Upper lobe of left lung (tissue), 6 donors: ENCODE measurements around the gene BORCS6. TPM values are rescaled to one million over a fixed set of nuclear protein-coding genes. Genes with fewer than 3 reads are reported as not detected.

ENCODE experiments used
- ATAC-seq, 2 donors: fragments of 200-7000 bp; cut with Tn5 transposase; one replicate each; pipeline ENCODE4 v1.9.1; 2022; ENCODE audit warnings: mild to moderate bottlenecking in 2 of 2, moderate library complexity in 2 of 2; ENCODE audit not compliant: low FRiP score in 2 of 2
- DNase-seq, 2 donors: peaks; one replicate each; pipeline ENCODE4 v3.0.0-alpha.2; 2019 to 2020
- H3K27ac ChIP-seq, 4 donors: fragments of 200-600 bp; sonication (generic); one replicate each; pipeline ENCODE4 v1.5.1; 2016 to 2019
- H3K27me3 ChIP-seq, 4 donors: fragments of 200-600 bp; sonication (generic); one replicate each; pipeline ENCODE4 v1.5.1; 2017 to 2019
- H3K36me3 ChIP-seq, 4 donors: fragments of 200-600 bp; sonication (generic); one replicate each; pipeline ENCODE4 v1.5.1; 2016 to 2019
- H3K4me1 ChIP-seq, 4 donors: fragments of 200-600 bp; sonication (generic); one replicate each; pipeline ENCODE4 v1.5.1; 2018 to 2019
- H3K4me3 ChIP-seq, 4 donors: fragments of 200-600 bp; sonication (generic); one replicate each; pipeline ENCODE4 v1.5.1; 2017 to 2019; ENCODE audit warnings: mild to moderate bottlenecking in 2 of 4, moderate library complexity in 1 of 4
- H3K9me3 ChIP-seq, 4 donors: fragments of 200-600 bp; sonication (generic); one replicate each; pipeline ENCODE4 v1.5.1; 2018 to 2019
- EP300 ChIP-seq, 4 donors: sonication (generic); formaldehyde crosslinking; IDR thresholded peaks; one replicate each; pipeline ENCODE4 v1.5.1; 2017; ENCODE audit warnings: antibody characterized with exemption in 4 of 4, control low read depth in 2 of 4
- POLR2A ChIP-seq, 4 donors: fragments of 450-650 bp; IDR thresholded peaks; one replicate each; pipeline ENCODE4 v1.5.1; 2016 to 2017; ENCODE audit warnings: antibody characterized with exemption in 4 of 4, mild to moderate bottlenecking in 2 of 4
- POLR2AphosphoS5 ChIP-seq, 2 donors: sonication (generic); formaldehyde crosslinking; IDR thresholded peaks; one replicate each; pipeline ENCODE4 v1.5.1; 2017; ENCODE audit warnings: antibody characterized with exemption in 2 of 2
- WGBS, 2 donors: methylation state at CpG; one replicate each; pipeline ENCODE4 v1.1.5; 2017 to 2018; 5-methylcytosine and 5-hydroxymethylcytosine counted together
- total RNA-seq, 6 donors: library from RNA; depleted of rRNA in 4 of 6; stranded (reverse); fragments of >200 nt in 4 of 6; gene quantifications; one replicate each; pipeline versions ENCODE4 v1.1.0 to v1.2.1, GENCODE V29; 2016 to 2021
- TF ChIP-seq, protein P1 (sequence below), 6 experiments: fragments of 450-650 bp in 4 of 6; fragments of 200-600 bp in 2 of 6; sonication (generic) in 2 of 6; IDR thresholded peaks; one replicate each; pipeline ENCODE4 v1.5.1; 2016 to 2019; ENCODE audit warnings: antibody characterized with exemption in 6 of 6
- donor health status: DM: no; HTN: no; CAD: no; lungs with moderate emphysema.
- donor health status: DM: no; HTN: yes; CAD: no; lungs with severe emphysema.

The BORCS6 gene
- total RNA-seq, 6 donors from 2014 or later, result 7.3 to 12.5 (median 11.1) TPM

DNA sequence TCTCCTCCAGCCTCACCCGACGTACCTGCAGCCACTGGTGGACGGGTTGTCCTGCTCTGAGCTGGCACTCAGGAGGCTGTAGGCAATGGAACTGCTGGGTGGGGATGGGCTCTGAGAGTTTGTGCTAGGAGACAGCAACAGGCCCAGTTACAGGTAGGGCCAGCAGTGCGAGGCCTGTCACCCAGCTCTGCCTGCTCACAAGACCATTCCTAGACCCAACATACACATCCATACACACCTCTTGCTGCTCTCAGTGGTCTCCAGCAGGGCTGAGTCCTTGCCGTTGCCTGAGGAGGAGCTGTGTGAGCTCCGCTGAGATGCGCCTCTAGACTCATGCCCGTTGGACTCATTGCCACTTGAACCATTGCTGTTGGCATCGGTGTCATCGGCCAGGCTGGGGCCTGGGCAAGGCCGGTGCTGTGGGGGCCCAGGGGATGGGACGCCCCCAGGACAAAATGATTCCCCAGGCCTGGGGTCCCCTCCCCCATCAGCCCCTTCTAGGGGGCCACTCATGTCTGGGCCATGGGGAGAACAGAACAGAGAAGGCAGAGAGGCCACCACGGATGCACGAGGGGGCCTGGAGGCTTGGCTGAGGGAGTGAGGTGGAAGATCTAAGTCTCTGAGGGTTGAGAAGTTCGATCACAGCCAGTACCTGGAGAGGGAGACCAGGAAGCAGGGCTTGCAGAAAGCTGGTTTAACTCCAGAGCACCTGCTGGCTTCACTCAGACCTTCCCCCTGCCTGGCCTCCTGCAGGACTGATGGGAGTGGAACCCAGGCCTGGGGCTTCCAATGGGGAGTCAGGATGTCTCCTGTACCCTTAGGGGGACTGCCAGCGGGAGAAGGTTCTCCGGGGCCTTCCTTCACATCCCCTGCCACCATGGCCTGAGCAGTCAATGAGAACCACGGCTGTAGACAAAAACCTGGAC is 39.5 kb downstream of the BORCS6 start:
- DNase-seq, result peak in 1 of 2 donors; percentile 79
- Histone ChIP-seq H3K4me3 (peak overlapping the region; percentile 34 to 85 (median 70)), H3K27ac (peak overlapping the region; percentile 98 to 100 (median 99)), H3K9me3 (no peaks in the 10 kb centered on the region), H3K36me3 (peaks cover 54 to 64% (median 58%) of the 10 kb centered on the region in 4 donors), H3K27me3 (no peaks in the 10 kb centered on the region), H3K4me1 (peaks cover 31 to 57% (median 36%) of the 10 kb centered on the region in 4 donors)
- 77 to 81% methylated on average over 13 to 18 of the region's 18 CpGs for WGBS, 2 donors
- ATAC-seq, result no peak
- TF ChIP-seq POLR2AphosphoS5 (IDR thresholded peaks at IDR 0.05) (no peak), POLR2A (IDR thresholded peaks at IDR 0.05) (no peak), EP300 (IDR thresholded peaks at IDR 0.05) (no peak)
- TF ChIP-seq, protein P1, sequence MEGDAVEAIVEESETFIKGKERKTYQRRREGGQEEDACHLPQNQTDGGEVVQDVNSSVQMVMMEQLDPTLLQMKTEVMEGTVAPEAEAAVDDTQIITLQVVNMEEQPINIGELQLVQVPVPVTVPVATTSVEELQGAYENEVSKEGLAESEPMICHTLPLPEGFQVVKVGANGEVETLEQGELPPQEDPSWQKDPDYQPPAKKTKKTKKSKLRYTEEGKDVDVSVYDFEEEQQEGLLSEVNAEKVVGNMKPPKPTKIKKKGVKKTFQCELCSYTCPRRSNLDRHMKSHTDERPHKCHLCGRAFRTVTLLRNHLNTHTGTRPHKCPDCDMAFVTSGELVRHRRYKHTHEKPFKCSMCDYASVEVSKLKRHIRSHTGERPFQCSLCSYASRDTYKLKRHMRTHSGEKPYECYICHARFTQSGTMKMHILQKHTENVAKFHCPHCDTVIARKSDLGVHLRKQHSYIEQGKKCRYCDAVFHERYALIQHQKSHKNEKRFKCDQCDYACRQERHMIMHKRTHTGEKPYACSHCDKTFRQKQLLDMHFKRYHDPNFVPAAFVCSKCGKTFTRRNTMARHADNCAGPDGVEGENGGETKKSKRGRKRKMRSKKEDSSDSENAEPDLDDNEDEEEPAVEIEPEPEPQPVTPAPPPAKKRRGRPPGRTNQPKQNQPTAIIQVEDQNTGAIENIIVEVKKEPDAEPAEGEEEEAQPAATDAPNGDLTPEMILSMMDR (IDR thresholded peaks at IDR 0.05), result no peak

DNA sequence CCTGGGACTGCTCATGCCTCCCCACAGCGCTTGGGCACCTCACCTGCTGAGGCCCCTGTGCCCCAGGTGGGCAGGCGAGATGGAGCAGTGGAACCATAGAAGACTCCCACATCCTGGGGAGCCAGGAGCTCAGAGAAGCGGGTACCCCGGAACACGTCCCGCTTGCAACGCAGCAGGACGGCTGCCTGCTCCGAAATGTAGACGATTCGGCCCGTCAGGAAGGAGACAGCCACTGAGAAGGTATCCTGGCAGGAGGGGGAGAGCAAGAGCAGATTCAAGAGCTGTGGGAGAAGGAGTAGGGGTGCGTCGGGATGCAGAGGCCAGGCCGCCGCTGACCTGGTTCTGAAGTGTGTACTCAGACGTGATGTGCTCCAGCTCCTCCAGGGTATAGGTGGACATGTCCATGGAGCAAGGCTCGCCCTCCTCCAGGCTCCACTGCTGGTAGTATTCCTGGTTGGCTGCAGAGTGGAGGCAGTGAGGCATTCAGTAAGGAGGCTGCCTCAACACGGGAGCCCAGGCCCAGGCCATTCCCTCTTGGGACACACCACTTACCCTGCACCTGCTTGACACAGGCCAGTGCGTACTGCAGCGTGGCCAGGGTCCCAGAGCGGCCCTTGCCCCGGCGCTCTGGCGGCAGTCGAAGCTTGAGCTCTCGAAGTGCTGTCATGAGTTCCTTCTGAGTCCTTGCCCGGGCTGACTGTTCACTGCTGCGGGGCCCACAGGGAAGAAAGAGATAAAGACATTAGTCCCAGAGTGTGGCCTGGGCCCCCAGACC is 40.4 kb downstream of the BORCS6 start:
- WGBS, 2 donors, result 92 to 94% methylated on average over 18 to 29 of the region's 29 CpGs
- H3K4me1 ChIP-seq, result peaks cover 31 to 57% (median 35%) of the 10 kb centered on the region in 4 donors
- no peaks in the 10 kb centered on the region for H3K9me3 ChIP-seq
- H3K27me3 ChIP-seq, result no peaks in the 10 kb centered on the region
- ATAC-seq (no peak), DNase-seq (peak in 1 of 2 donors; percentile 78)
- peak overlapping the region in 1 of 4 donors; percentile 85 for H3K4me3 ChIP-seq
- H3K27ac ChIP-seq, result peak overlapping the region; percentile 98 to 100 (median 99)
- TF ChIP-seq, protein P1 (IDR thresholded peaks at IDR 0.05), result no peak
- TF ChIP-seq POLR2AphosphoS5 (IDR thresholded peaks at IDR 0.05) (no peak), EP300 (IDR thresholded peaks at IDR 0.05) (no peak), POLR2A (IDR thresholded peaks at IDR 0.05) (no peak)
- H3K36me3 ChIP-seq, result peaks cover 61 to 72% (median 67%) of the 10 kb centered on the region in 4 donors

DNA sequence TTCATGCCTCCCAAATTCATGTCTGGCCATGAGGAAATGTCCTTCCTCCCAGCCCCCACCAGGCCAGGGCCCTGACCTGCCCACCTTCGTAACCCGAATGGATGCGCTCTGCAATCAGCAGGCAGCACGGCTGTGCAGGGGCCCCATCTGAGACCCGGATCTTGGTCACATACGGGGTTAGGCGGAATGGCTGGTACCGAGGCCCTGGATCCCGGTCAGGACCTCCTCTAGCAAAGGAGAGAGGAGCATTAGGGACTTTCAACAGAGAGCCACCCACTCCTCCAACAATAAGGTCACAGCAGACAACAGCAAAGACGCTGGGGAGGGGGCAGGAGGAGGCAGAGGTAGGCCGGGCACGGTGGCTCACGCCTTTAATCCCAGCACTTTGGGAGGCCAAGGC is 41.4 kb downstream of the BORCS6 start:
- no peaks in the 10 kb centered on the region for H3K9me3 ChIP-seq
- DNase-seq (peak in 1 of 2 donors; percentile 45), ATAC-seq (no peak)
- WGBS, 2 donors, result 87 to 92% methylated on average over 9 of the region's 13 CpGs
- H3K27me3 ChIP-seq, result no peaks in the 10 kb centered on the region
- TF ChIP-seq, protein P1 (IDR thresholded peaks at IDR 0.05), result no peak
- TF ChIP-seq POLR2AphosphoS5 (IDR thresholded peaks at IDR 0.05) (no peak), EP300 (IDR thresholded peaks at IDR 0.05) (no peak)
- peaks cover 26 to 52% (median 31%) of the 10 kb centered on the region in 4 donors for H3K4me1 ChIP-seq
- H3K36me3 ChIP-seq, result peaks cover 72 to 83% (median 77%) of the 10 kb centered on the region in 4 donors
- no peak overlapping the region for H3K4me3 ChIP-seq
- H3K27ac ChIP-seq, result peak overlapping the region in 3 of 4 donors; percentile 37 to 60 (median 40)

DNA sequence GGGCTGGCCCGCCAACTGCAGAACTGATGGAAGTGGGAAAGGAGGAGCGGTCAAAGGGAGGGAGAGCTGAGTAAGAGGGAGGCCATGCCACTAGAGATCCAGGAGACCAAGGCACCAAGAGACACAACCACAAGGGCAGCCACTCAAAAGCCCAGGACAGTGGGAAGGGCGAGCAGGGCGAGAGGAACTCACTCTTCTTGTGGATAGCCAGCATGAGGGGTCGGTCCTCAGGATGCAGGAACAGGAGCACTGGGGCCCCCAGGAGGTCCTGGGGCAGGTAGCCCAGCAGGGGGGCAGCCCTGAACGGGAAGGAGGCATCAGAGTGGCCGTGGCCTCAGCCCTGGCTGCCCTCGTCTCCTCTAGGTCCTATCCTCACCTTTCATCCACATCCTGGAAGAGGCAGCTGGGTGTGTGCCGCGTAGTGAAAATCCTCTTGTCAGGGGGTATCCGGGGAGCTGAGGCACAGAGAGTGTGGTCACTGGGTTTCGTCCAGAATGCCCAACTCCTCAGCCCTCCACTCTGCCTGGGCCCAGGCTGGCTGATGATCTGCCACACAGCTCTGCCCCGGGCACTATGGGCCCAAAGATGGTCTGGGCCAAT is 42.1 kb downstream of the BORCS6 start:
- H3K27ac ChIP-seq, result peak overlapping the region in 3 of 4 donors; percentile 37 to 61 (median 60)
- H3K4me1 ChIP-seq, result peaks cover 20 to 51% (median 24%) of the 10 kb centered on the region in 4 donors
- peaks cover 72 to 83% (median 80%) of the 10 kb centered on the region in 4 donors for H3K36me3 ChIP-seq
- TF ChIP-seq EP300 (IDR thresholded peaks at IDR 0.05) (no peak), POLR2AphosphoS5 (IDR thresholded peaks at IDR 0.05) (no peak)
- H3K9me3 ChIP-seq, result no peaks in the 10 kb centered on the region
- ATAC-seq, result no peak
- no peaks in the 10 kb centered on the region for H3K27me3 ChIP-seq
- WGBS, 2 donors, result 91 to 97% methylated on average over 7 to 13 of the region's 13 CpGs
- peak in 1 of 2 donors; percentile 48 for DNase-seq
- H3K4me3 ChIP-seq, result no peak overlapping the region
